ENCODE data around the gene PARP8. TPM values are rescaled to one million over a fixed set of nuclear protein-coding genes. Genes with fewer than 3 reads are reported as not detected.
A peak's percentile ranks its signal among the peaks of the same experiment; 100 is the strongest.

Gene PARP8
- total and polyA plus RNA-seq, 10 donors: 14.8 to 137 (median 95.9) TPM

GRCh38 chr5:50873595-50874277 is 207.3 kb downstream of the PARP8 start:
- Histone ChIP-seq H3K4me1 (peaks cover 0 to 7% (median 0%) of the 10 kb centered on the region in 6 donors), H3K27me3 (replicated peaks in 1 of 7) (no peaks in the 10 kb centered on the region), H3K27ac (peak overlapping the region in 1 of 8 donors; percentile 2), H3K9me3 (no peaks in the 10 kb centered on the region), H3K36me3 (no peaks in the 10 kb centered on the region), H3K4me3 (no peak overlapping the region)
- WGBS, 5 donors: 49 to 74% (median 60%) methylated on average over 2 of the region's 2 CpGs
- TF ChIP-seq POLR2A (IDR thresholded peaks at IDR 0.05) (no peak), CTCF (IDR thresholded peaks at IDR 0.05 in 8 of 11, conservative IDR thresholded peaks at IDR 0.05 in 3 of 11) (no peak), POLR2AphosphoS5 (IDR thresholded peaks at IDR 0.05) (no peak)
- intact Hi-C loops (cut with DNase I; ENCODE audit: low total_unique reads): no loop called here
- DNase-seq: no peak

- intact Hi-C loops (cut with DNase I; ENCODE audit: low total_unique reads): no loop called here
- no peaks in the 10 kb centered on the region for H3K9me3 ChIP-seq
- no peaks in the 10 kb centered on the region for H3K36me3 ChIP-seq
- DNase-seq: no peak
- TF ChIP-seq CTCF (IDR thresholded peaks at IDR 0.05 in 8 of 11, conservative IDR thresholded peaks at IDR 0.05 in 3 of 11) (no peak), POLR2A (IDR thresholded peaks at IDR 0.05) (no peak), POLR2AphosphoS5 (IDR thresholded peaks at IDR 0.05) (no peak)
- peaks cover 0 to 7% (median 0%) of the 10 kb centered on the region in 6 donors for H3K4me1 ChIP-seq
- 27 to 40% (median 34%) methylated on average over 6 of the region's 6 CpGs for WGBS, 5 donors
- H3K4me3 ChIP-seq: no peak overlapping the region
- no peaks in the 10 kb centered on the region for H3K27me3 ChIP-seq (replicated peaks in 1 of 7)
- H3K27ac ChIP-seq: peak overlapping the region in 2 of 8 donors; percentile 2 to 37
Observed at GRCh38 chr5:50874306-50875001, 208.0 kb downstream of the PARP8 start.

GRCh38 chr5:50875002-50875344 is 208.5 kb downstream of the PARP8 start:
- WGBS, 5 donors: 77 to 93% (median 90%) methylated on average over 1 of the region's 1 CpG
- TF ChIP-seq CTCF (IDR thresholded peaks at IDR 0.05 in 8 of 11, conservative IDR thresholded peaks at IDR 0.05 in 3 of 11): no peak
- no peak for TF ChIP-seq POLR2A (IDR thresholded peaks at IDR 0.05)
- TF ChIP-seq POLR2AphosphoS5 (IDR thresholded peaks at IDR 0.05): no peak
- Histone ChIP-seq H3K36me3 (no peaks in the 10 kb centered on the region), H3K27me3 (replicated peaks in 1 of 7) (no peaks in the 10 kb centered on the region), H3K27ac (peak overlapping the region in 2 of 8 donors; percentile 2 to 37), H3K9me3 (no peaks in the 10 kb centered on the region), H3K4me1 (peaks cover 0 to 7% (median 0%) of the 10 kb centered on the region in 6 donors), H3K4me3 (no peak overlapping the region)
- DNase-seq: no peak
- intact Hi-C loops (cut with DNase I; ENCODE audit: low total_unique reads): no loop called here

- H3K36me3 ChIP-seq: no peaks in the 10 kb centered on the region
- intact Hi-C loops (cut with DNase I; ENCODE audit: low total_unique reads): no loop called here
- H3K4me3 ChIP-seq: no peak overlapping the region
- no peak for DNase-seq
- no peaks in the 10 kb centered on the region for H3K9me3 ChIP-seq
- H3K27ac ChIP-seq: no peak overlapping the region
- TF ChIP-seq POLR2AphosphoS5 (IDR thresholded peaks at IDR 0.05) (no peak), POLR2A (IDR thresholded peaks at IDR 0.05) (no peak), CTCF (IDR thresholded peaks at IDR 0.05 in 8 of 11, conservative IDR thresholded peaks at IDR 0.05 in 3 of 11) (no peak)
- H3K4me1 ChIP-seq: peaks cover 0 to 7% (median 0%) of the 10 kb centered on the region in 6 donors
- no peaks in the 10 kb centered on the region for H3K27me3 ChIP-seq (replicated peaks in 1 of 7)
- WGBS, 5 donors: 84 to 97% (median 92%) methylated on average over 2 of the region's 2 CpGs
Observed at GRCh38 chr5:50878470-50878869, 212.0 kb downstream of the PARP8 start.

Data from spleen (tissue), 11 donors.